Right lung (tissue), 10 donors: ENCODE measurements around the gene QRSL1. TPM values are rescaled to one million over a fixed set of nuclear protein-coding genes. Genes with fewer than 3 reads are reported as not detected.
A peak's percentile ranks its signal among the peaks of the same experiment; 100 is the strongest.
"Not testable (repeated sequence)": the region's sequence is repeated elsewhere in the genome, so short reads cannot be mapped to it uniquely, and the experiment has no call there.

Experiments used
- DNase-seq, 2 donors: peaks; one replicate each; pipeline ENCODE4 v3.0.0-alpha.2; 2013
- long read RNA-seq, 8 donors: transcript quantifications; one replicate each; lab custom pipeline, GENCODE V29; 2026
- polyA plus RNA-seq, 5 donors: library from polyadenylated mRNA; unstranded; fragments of 120-200 nt; gene quantifications; one replicate each; pipeline versions ENCODE4 v1.2.1 to v1.2.3, GENCODE V29; 2013; ENCODE audit warnings: inconsistent platforms in 1 of 5, low replicate concordance in 1 of 5; ENCODE audit not compliant: insufficient read length in 5 of 5, insufficient read depth in 1 of 5

Gene QRSL1, protein sequence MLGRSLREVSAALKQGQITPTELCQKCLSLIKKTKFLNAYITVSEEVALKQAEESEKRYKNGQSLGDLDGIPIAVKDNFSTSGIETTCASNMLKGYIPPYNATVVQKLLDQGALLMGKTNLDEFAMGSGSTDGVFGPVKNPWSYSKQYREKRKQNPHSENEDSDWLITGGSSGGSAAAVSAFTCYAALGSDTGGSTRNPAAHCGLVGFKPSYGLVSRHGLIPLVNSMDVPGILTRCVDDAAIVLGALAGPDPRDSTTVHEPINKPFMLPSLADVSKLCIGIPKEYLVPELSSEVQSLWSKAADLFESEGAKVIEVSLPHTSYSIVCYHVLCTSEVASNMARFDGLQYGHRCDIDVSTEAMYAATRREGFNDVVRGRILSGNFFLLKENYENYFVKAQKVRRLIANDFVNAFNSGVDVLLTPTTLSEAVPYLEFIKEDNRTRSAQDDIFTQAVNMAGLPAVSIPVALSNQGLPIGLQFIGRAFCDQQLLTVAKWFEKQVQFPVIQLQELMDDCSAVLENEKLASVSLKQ
- polyA plus RNA-seq = 10 to 100 TPM; 12.6 to 20.1 (median 17.4) TPM
- long read RNA-seq, donor 1, full-length matches to known transcripts = 3 of 3 reads
- long read RNA-seq, donor 1, partial matches to known transcripts = 0 of 3 reads
- long read RNA-seq, donor 1, other reads (novel, unspliced or antisense) = 0 of 3 reads
- long read RNA-seq, donor 2, full-length matches to known transcripts = 4 of 4 reads
- long read RNA-seq, donor 2, partial matches to known transcripts = 0 of 4 reads
- long read RNA-seq, donor 2, other reads (novel, unspliced or antisense) = 0 of 4 reads
- long read RNA-seq, donor 3, full-length matches to known transcripts = 4 of 4 reads
- long read RNA-seq, donor 3, partial matches to known transcripts = 0 of 4 reads
- long read RNA-seq, donor 3, other reads (novel, unspliced or antisense) = 0 of 4 reads
- long read RNA-seq, donor 4, full-length matches to known transcripts = 4 of 4 reads
- long read RNA-seq, donor 4, partial matches to known transcripts = 0 of 4 reads
- long read RNA-seq, donor 4, other reads (novel, unspliced or antisense) = 0 of 4 reads
- long read RNA-seq, donor 5, full-length matches to known transcripts = 2 of 2 reads
- long read RNA-seq, donor 5, partial matches to known transcripts = 0 of 2 reads
- long read RNA-seq, donor 5, other reads (novel, unspliced or antisense) = 0 of 2 reads
- long read RNA-seq, donor 6, full-length matches to known transcripts = 4 of 4 reads
- long read RNA-seq, donor 6, partial matches to known transcripts = 0 of 4 reads
- long read RNA-seq, donor 6, other reads (novel, unspliced or antisense) = 0 of 4 reads
- long read RNA-seq, donor 7, full-length matches to known transcripts = 5 of 5 reads
- long read RNA-seq, donor 7, partial matches to known transcripts = 0 of 5 reads
- long read RNA-seq, donor 7, other reads (novel, unspliced or antisense) = 0 of 5 reads
- long read RNA-seq, donor 8 = 0 reads

DNA sequence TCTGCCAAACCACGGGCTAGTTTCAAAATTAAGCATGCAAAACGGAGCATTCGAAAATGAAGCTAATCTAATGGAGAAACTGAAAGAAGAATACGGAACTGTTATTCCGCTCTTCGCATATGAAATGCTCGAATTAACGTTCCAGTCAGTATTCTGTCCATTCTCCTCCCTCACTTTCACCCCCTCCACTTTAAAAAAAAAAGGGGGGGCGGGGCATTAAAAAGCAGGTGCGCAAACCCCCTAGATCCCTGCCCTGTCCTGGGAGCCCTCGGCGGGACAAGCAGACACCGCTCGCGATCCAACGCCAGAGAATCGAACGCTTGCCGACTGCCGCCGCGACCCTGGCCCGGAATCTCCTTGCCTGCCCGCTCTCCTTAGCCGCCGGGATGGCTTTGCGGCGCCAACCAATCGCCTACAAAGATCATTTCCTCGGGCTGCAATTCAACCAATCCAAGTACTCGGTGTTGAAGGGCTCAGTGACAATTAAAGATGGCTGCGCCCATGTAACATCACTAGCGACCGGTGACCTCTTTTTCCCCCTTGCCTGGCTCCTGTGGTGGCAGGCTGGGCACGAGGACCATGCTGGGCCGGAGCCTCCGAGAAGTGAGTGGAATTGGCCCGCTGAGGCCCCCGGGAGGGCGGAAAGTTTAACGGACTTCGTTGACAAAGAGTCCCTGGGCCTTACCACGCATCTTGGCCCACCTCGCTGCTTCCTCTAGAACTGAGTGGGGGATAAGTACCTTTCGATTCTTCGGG, at the start of gene QRSL1, which contains the start of gene RTN4IP1:
Gene QRSL1, plus strand, starts transcription at position 476 of the 756 bp plus-strand sequence. Its CDS starts 104 bp downstream, at position 580.
Gene RTN4IP1, minus strand, starts transcription at position 396 of the 756 bp plus-strand sequence. CDS start 477 bp downstream, outside the sequence.
- peak; percentile 93 to 96 for DNase-seq

- DNase-seq = no peak
Measured at GRCh38 chr6:106581468-106581867, 47.9 kb upstream of the QRSL1 start.

DNA sequence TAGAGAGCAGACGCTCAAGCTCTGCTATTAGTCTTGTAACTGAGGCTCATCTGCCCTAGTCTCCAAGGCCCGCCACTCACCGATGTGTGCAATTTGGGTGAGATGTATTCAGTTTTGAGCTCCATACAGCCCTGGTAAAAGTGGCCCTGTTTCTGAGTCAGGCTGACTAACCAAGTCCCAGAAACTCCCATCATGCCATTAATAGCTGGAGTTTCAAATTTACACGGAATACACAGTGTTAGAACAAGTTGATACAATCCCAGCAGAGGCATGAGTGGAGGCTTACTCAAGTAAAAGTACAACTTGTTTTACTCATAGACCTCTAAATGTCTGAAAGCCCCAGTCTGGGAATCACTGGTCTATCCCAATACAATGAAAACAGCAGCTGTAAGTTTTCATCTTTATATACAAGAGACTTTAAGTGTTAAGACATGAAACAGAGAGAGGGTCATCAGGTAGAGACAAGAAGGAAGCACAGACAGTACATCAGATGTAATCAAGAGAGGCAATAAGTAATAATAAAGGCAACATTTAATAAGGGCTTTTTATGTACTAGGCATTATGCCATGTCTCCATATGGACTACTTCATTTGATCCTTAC, 42.5 kb upstream of the QRSL1 start:
- DNase-seq = no peak

DNA sequence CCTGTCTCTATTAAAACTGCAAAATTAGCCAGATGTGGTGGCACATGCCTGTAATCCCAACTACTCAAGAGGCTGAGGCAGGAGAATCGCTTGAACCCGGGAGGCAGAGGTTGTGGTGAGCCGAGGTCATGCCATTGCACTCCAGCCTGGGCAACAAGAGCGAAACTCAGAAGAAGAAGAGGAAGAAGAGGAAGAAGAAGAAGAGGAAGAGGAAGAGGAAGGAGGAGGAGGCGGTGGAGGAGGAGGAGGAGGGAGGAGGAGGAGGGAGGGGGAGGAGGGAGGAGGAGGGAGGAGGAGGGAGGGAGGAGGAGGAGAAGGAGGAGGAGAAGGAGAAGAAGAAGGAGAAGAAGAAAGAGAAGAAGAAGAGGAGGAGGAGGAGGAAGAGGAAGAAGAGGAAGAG, 40.4 kb upstream of the QRSL1 start:
- DNase-seq = not testable (repeated sequence)

- DNase-seq = no peak
Measured at GRCh38 chr6:106591111-106591825, 38.1 kb upstream of the QRSL1 start.

DNA sequence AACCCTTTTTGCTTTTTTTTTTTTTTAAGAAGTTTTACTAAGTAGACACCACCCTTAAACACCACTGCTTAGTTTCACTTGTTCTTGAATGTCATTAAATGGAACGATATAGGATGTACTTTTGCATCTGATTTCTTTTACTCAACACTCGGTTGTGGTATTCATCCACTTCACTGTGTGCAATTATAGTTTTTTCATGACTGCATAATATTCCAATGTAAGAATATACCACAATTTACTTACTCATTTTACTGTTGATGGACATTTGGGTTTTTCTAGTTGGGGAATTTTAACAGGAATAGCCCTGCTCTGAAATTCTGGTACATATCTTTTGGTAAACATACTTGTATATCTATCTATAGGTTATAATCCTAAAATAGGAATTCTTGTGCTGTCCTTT, 29.9 kb upstream of the QRSL1 start:
- DNase-seq = no peak

- no peak for DNase-seq
Measured at GRCh38 chr6:106600329-106600728, 29.0 kb upstream of the QRSL1 start.

- no peak for DNase-seq
Measured at GRCh38 chr6:106608080-106608668, 21.2 kb upstream of the QRSL1 start.

- peak in 1 of 2 donors; percentile 16 for DNase-seq
Measured at GRCh38 chr6:106609699-106610098, 19.7 kb upstream of the QRSL1 start.

DNA sequence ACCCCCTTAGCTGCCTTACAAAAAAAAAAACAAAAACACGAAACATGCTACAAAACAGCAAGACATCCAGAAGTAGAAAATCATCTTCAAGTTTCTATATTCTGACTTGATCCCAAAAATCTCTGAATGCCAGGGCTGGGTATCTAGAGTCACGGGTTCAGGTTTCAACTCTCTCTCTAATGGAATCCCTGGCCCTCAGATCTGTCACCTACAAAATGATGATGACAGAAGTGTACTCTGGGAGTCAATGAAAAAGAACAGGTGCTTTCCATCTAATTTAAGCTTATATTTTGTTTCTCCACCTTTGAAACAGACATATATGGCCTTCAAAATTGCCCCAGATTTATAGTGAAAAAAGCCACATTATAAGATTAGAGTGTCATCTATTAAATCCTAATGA, 18.3 kb upstream of the QRSL1 start:
- no peak for DNase-seq

GRCh38 chr6:106612671-106613416, 16.5 kb upstream of the QRSL1 start:
- DNase-seq = no peak

DNA sequence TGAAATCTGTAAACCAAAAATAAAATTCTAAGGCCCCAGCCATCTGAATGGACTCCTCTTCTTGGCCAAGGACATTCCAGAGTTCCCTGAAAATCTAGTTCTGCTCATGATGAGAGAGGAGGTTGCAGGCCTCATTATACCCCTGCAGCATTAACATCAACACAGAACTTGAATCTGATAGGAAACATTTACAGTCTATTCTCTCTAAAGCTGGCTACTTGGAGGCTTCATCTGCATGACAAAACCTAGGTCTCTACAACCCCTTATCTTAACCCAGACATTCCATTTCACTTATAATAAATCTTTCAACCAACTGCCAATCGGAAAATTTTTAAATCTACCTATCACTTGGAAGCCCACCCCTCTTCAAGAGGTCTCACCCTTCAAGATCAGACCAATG, 15.8 kb upstream of the QRSL1 start:
- DNase-seq = no peak

DNA sequence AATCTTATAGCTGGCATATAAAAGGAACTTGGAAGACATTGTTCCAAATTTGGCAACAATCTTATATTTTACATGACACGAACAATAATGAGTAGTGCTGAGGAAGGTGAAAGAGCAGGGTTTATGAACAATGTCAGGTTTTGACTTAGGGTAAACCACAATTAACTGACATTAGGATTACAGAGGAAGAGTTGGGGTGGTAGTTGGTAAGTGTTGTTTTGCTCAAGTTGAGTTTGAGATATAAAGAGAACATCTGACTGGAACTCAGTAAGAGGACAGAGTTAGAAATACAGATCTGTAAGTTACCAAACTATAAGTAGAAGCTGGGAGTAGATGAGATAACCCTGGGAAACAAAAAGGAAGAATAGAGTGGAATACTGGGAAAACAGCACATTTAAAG, 15.2 kb upstream of the QRSL1 start:
- DNase-seq = no peak

DNA sequence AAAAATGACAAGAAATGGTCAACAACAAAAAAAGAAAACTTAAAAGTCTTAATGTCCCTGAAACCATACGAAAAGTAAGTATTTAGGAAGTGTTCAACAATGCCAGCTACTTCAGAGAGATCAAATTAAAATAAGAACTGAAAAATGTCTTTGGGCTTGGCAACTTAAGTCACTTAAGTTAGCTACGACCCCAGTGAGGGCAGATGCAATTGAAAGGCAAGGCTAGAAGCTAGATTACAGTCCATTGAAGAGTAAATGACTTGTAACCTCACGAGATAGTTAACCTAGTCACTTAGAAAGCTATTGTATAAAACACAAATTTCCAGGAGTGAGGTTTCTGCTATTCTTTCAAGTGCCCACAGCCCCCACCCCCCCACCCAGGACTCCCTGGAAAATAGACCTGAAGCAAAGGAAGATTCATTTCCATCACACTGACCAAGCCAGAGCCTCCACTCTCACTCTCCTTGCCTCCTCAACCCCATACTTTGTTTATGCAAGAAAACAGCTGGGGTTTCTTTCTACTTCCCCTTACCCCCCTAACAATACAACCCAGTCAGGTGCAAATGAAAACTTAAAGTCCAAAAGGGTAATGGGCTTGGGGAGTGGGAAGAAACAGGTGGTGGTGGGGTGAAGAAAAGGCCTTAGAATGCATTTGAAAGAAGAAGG, 14.7 kb upstream of the QRSL1 start:
- no peak for DNase-seq

- no peak for DNase-seq
Measured at GRCh38 chr6:106617302-106617701, 12.1 kb upstream of the QRSL1 start.

- no peak for DNase-seq
Measured at GRCh38 chr6:106617857-106618256, 11.5 kb upstream of the QRSL1 start.

- DNase-seq = no peak
Measured at GRCh38 chr6:106618324-106618723, 11.1 kb upstream of the QRSL1 start.

GRCh38 chr6:106619223-106619622, 10.2 kb upstream of the QRSL1 start:
- no peak for DNase-seq
